Measurements from ENCODE around the gene ABCD3. TPM values are rescaled to one million over a fixed set of nuclear protein-coding genes. Genes with fewer than 3 reads are reported as not detected.
"Not testable (repeated sequence)": the region's sequence is repeated elsewhere in the genome, so short reads cannot be mapped to it uniquely, and the experiment has no call there.

ABCD3 gene
- total RNA-seq, 1 donor from 2014 or later, result 54.9 TPM

GRCh38 chr1:94562519-94563260, 144.5 kb downstream of the ABCD3 start:
- DNase-seq, result peak; percentile 71
- Histone ChIP-seq H3K4me3 (no peak overlapping the region), H3K27me3 (ENCODE audit: low read depth) (no peaks in the 10 kb centered on the region), H3K36me3 (no peaks in the 10 kb centered on the region), H3K4me1 (peaks cover 8% of the 10 kb centered on the region), H3K9me3 (no peaks in the 10 kb centered on the region), H3K27ac (peak overlapping the region; percentile 67)
- peak; percentile 97 to 99 for ATAC-seq
- no peak for TF ChIP-seq CTCF (IDR thresholded peaks at IDR 0.05)
- intact Hi-C loops (cut with DNase I), result no loop called here

- Histone ChIP-seq H3K4me3 (no peak overlapping the region), H3K4me1 (peaks cover 8% of the 10 kb centered on the region), H3K36me3 (no peaks in the 10 kb centered on the region), H3K27me3 (ENCODE audit: low read depth) (no peaks in the 10 kb centered on the region), H3K9me3 (peaks cover 5% of the 10 kb centered on the region), H3K27ac (no peak overlapping the region)
- intact Hi-C loops (cut with DNase I), result no loop called here
- TF ChIP-seq CTCF (IDR thresholded peaks at IDR 0.05), result no peak
- DNase-seq (no peak), ATAC-seq (no peak)
Measured at GRCh38 chr1:94565901-94566300, 147.7 kb downstream of the ABCD3 start.

- H3K27me3 ChIP-seq (ENCODE audit: low read depth); H3K36me3 ChIP-seq; H3K27ac ChIP-seq; intact Hi-C loops (cut with DNase I); H3K4me3 ChIP-seq; H3K9me3 ChIP-seq; DNase-seq; H3K4me1 ChIP-seq; ATAC-seq: not testable (repeated sequence)
Measured at GRCh38 chr1:94566436-94566835, 148.2 kb downstream of the ABCD3 start.

- H3K4me1 ChIP-seq; DNase-seq; H3K9me3 ChIP-seq; intact Hi-C loops (cut with DNase I); H3K27me3 ChIP-seq (ENCODE audit: low read depth); H3K27ac ChIP-seq; H3K4me3 ChIP-seq; H3K36me3 ChIP-seq; ATAC-seq: not testable (repeated sequence)
Measured at GRCh38 chr1:94567975-94568607, 149.9 kb downstream of the ABCD3 start.

Other genes with a start within 250 kb of the ABCD3 start
- 63.8 TPM for gene ARHGAP29, start 180.8 kb upstream of the ABCD3 start, total RNA-seq
- 62.4 TPM for gene F3, start 123.4 kb downstream of the ABCD3 start, total RNA-seq